Neural cell (in vitro differentiated cells): ENCODE measurements around the gene MAD1L1. TPM values are rescaled to one million over a fixed set of nuclear protein-coding genes. Genes with fewer than 3 reads are reported as not detected.

Experiments used
- H2AFZ ChIP-seq: fragments of 200-600, 300-800 bp; sonication (generic), shearing (Covaris generic); 2 replicates; pipeline ENCODE4 v1.6.0; 2014; ENCODE audit warnings: low read depth, mild to moderate bottlenecking, antibody characterized with exemption, low read length, moderate library complexity
- H3F3A ChIP-seq: fragments of 200-600 bp; shearing (Covaris generic); 2 replicates; pipeline ENCODE4 v1.6.1; 2016; ENCODE audit warnings: mild to moderate bottlenecking, moderate library complexity, mixed read lengths, antibody characterized with exemption, low read length; ENCODE audit not compliant: insufficient read depth, poor library complexity, severe bottlenecking
- H3K27ac ChIP-seq: fragments of 200-600, 300-800 bp; sonication (generic), shearing (Covaris generic); 2 replicates; pipeline ENCODE4 v1.5.1; 2014; ENCODE audit warnings: mild to moderate bottlenecking, low read length, moderate library complexity
- H3K27me3 ChIP-seq: fragments of 300-800, 200-600 bp; sonication (generic), shearing (Covaris generic); 2 replicates; pipeline ENCODE4 v1.6.0; 2014; ENCODE audit warnings: mild to moderate bottlenecking, low read depth, low read length, moderate library complexity; ENCODE audit not compliant: insufficient read depth
- H3K36me3 ChIP-seq: fragments of 300-800, 200-600 bp; sonication (generic), shearing (Covaris generic); 2 replicates; pipeline ENCODE4 v1.5.1; 2014; ENCODE audit warnings: mild to moderate bottlenecking, antibody characterized with exemption, low read length, moderate library complexity; ENCODE audit not compliant: insufficient read depth
- H3K4me2 ChIP-seq: fragments of 300-800, 200-600 bp; sonication (generic), shearing (Covaris generic); 2 replicates; pipeline ENCODE4 v1.6.0; 2014; ENCODE audit warnings: mild to moderate bottlenecking, low read length
- H3K4me3 ChIP-seq: fragments of 300-800, 200-600 bp; sonication (generic), shearing (Covaris generic); 2 replicates; pipeline ENCODE4 v1.5.1; 2014; ENCODE audit warnings: mild to moderate bottlenecking, low read length, moderate library complexity
- H3K79me2 ChIP-seq: fragments of 200-600 bp; shearing (Covaris generic); replicated peaks from 2 replicates; pipeline ENCODE4 v1.6.0; 2014; ENCODE audit warnings: mild to moderate bottlenecking, low read length, moderate library complexity; ENCODE audit not compliant: insufficient read depth
- H3K9ac ChIP-seq: fragments of 300-800, 200-600 bp; sonication (generic), shearing (Covaris generic); 2 replicates; pipeline ENCODE4 v1.6.1; 2016; ENCODE audit warnings: mild to moderate bottlenecking, low read length, mixed read lengths
- H3K9me2 ChIP-seq: fragments of 200-600 bp; shearing (Covaris generic); 2 replicates; pipeline ENCODE4 v1.6.1; 2016; ENCODE audit warnings: mild to moderate bottlenecking, low read length, mixed read lengths; ENCODE audit not compliant: insufficient read depth
- H3K9me3 ChIP-seq: fragments of 200-600, 300-800 bp; sonication (generic), shearing (Covaris generic); 2 replicates; pipeline ENCODE4 v1.6.1; 2016; ENCODE audit warnings: mild to moderate bottlenecking, mixed run types, low read length, moderate library complexity, mixed read lengths
- H4K20me1 ChIP-seq: fragments of 200-600 bp; shearing (Covaris generic); 2 replicates; pipeline ENCODE4 v1.6.1; 2016; ENCODE audit warnings: mild to moderate bottlenecking, mixed run types; ENCODE audit not compliant: insufficient read depth
- EP300 ChIP-seq: fragments of 450-650 bp; conservative IDR thresholded peaks from 2 replicates; pipeline ENCODE4 v1.6.1; 2014; ENCODE audit warnings: antibody characterized with exemption, mild to moderate bottlenecking, moderate library complexity; ENCODE audit not compliant: poor library complexity, severe bottlenecking
- EZH2 ChIP-seq: fragments of 200-600, 300-800 bp; shearing (Covaris generic), sonication (generic); IDR thresholded peaks from 2 replicates; pipeline ENCODE4 v1.6.1; 2014; ENCODE audit warnings: antibody characterized with exemption, low read length, borderline replicate concordance, mild to moderate bottlenecking; ENCODE audit not compliant: insufficient read depth, poor library complexity, severe bottlenecking
- MXI1 ChIP-seq: fragments of 450-650 bp; conservative IDR thresholded peaks from 2 replicates; pipeline ENCODE4 v1.6.1; 2014; ENCODE audit warnings: antibody characterized with exemption, mild to moderate bottlenecking; ENCODE audit not compliant: poor library complexity, severe bottlenecking
- POLR2AphosphoS5 ChIP-seq: IDR thresholded peaks from 2 replicates; pipeline ENCODE4 v1.6.1; 2012
- RAD21 ChIP-seq: fragments of 450-650 bp; conservative IDR thresholded peaks from 2 replicates; pipeline ENCODE4 v1.6.1; 2014; ENCODE audit warnings: antibody characterized with exemption, mild to moderate bottlenecking, moderate library complexity
- REST ChIP-seq: IDR thresholded peaks from 2 replicates; pipeline ENCODE4 v1.6.1; 2012; ENCODE audit warnings: borderline replicate concordance
- SMC3 ChIP-seq: fragments of 450-650 bp; conservative IDR thresholded peaks from 2 replicates; pipeline ENCODE4 v1.6.1; 2014; ENCODE audit warnings: antibody characterized with exemption, mild to moderate bottlenecking, moderate library complexity; ENCODE audit not compliant: poor library complexity
- TAF1 ChIP-seq: IDR thresholded peaks from 2 replicates; pipeline ENCODE4 v1.6.1; 2012; ENCODE audit warnings: low read depth
- polyA plus RNA-seq: library from polyadenylated mRNA; depleted of rRNA; stranded (reverse); fragments of >200 nt; gene quantifications from 2 replicates; pipeline ENCODE4 v1.2.3, GENCODE V29; 2014
- TF ChIP-seq, protein P1 (sequence below): fragments of 450-650 bp; IDR thresholded peaks from 2 replicates; pipeline ENCODE4 v1.5.1; 2014; ENCODE audit warnings: antibody characterized with exemption, mild to moderate bottlenecking, moderate library complexity; ENCODE audit not compliant: poor library complexity, severe bottlenecking

The MAD1L1 gene
- polyA plus RNA-seq, 1 donor from 2014 or later = 31.4 TPM

DNA sequence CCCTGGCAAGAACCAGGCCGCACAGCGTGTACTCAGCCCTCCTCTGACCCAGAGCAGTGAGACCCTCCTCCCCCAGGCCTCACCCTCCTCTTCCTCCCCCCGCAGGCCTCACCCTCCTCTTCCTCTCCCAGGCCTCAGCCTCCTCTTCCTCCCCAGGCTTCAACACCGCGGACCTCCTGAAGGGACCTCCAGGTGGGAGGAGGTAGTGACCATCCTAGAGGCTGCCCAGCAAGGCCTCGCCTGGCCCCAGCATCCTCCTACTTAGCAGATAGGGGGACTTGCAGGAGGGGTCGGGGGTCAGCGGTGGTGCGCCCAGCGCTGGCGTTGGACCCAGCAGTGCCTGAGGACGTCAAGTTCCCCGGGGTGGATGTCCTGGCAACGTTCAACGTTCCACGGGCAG lies 291.9 kb downstream of the MAD1L1 start:
- H4K20me1 ChIP-seq = no peaks in the 10 kb centered on the region
- no peaks in the 10 kb centered on the region for H3F3A ChIP-seq
- H3K36me3 ChIP-seq = no peaks in the 10 kb centered on the region
- no peak overlapping the region for H3K9ac ChIP-seq
- no peak overlapping the region for H3K27ac ChIP-seq
- no peak overlapping the region for H3K4me3 ChIP-seq
- H3K27me3 ChIP-seq = no peaks in the 10 kb centered on the region
- H3K9me3 ChIP-seq = no peaks in the 10 kb centered on the region
- no peaks in the 10 kb centered on the region for H3K9me2 ChIP-seq
- no peak overlapping the region for H3K4me2 ChIP-seq
- H2AFZ ChIP-seq = no peak overlapping the region
- TF ChIP-seq SMC3 = no peak
- no peak for TF ChIP-seq EP300
- no peak for TF ChIP-seq RAD21
- H3K79me2 ChIP-seq = no peaks in the 10 kb centered on the region

DNA sequence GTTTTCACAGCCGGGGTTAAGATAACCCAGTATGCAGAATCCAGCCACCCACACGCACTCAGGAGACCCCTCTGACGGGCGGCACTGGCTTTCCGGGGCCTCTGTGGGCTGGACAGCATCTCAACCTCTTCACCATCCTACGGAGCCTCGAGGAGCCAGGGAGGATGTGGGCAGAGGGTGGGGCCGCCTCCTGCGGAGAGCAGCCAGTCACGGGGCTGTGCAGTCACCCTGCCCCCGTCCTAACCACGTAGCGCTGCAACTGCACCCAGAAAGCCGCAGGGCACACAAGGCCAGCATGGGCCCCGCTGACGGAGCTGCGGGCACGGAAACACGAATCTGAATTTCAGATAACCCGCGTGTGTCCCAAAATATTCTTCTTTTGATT lies 292.4 kb downstream of the MAD1L1 start:
- H4K20me1 ChIP-seq = no peaks in the 10 kb centered on the region
- H3K9me2 ChIP-seq = no peaks in the 10 kb centered on the region
- no peaks in the 10 kb centered on the region for H3K79me2 ChIP-seq
- no peak overlapping the region for H3K27ac ChIP-seq
- no peak overlapping the region for H3K4me2 ChIP-seq
- H3K4me3 ChIP-seq = no peak overlapping the region
- H3K27me3 ChIP-seq = no peaks in the 10 kb centered on the region
- no peaks in the 10 kb centered on the region for H3K36me3 ChIP-seq
- TF ChIP-seq EP300 (no peak), RAD21 (no peak), REST (no peak), TAF1 (no peak), MXI1 (no peak)
- no peak overlapping the region for H2AFZ ChIP-seq
- no peaks in the 10 kb centered on the region for H3K9me3 ChIP-seq
- H3K9ac ChIP-seq = no peak overlapping the region
- no peaks in the 10 kb centered on the region for H3F3A ChIP-seq

DNA sequence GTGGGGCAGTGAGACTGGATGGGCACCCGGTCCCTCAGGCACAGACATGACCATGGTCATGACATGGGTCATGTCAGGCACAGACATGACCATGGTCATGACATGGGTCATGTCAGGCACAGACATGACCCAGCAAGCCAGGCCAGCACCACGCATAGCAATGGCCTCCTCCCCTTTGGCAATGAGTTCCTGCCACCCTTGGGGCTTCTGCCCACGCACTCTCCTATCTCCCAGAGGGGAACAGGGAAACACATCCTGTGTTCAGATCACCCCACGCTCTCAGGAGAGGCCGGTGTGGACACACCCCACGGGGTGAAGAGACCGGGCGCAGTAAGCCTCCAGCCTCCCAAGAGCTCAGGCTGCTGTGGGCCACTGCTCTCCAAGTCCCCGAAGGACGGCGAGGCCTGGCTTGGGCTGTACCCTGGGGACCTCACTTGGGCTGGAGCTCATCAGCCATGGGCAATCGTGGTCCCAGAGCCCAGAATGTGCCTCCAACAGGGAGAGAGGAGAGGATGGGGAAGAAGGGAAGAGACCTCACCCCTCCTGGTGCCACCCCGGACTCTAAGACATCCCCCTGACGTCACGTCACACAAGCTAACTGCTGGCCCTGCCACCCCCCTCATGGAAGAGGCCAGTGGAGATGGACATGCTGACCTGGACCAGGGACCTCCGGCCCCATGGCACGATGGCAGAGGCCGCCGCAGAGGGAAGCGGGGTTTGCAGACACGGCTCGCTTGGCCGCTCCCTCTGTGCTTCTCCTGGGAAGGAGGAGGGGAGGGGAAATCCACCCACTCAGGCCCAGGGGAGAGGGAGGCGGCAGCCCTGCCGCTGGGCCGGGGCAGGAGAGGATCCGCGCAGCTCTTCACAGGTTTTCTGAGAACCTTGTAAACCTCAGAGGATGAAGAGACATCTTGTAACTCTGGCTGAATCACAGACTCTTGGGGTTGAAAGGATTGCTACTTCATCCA lies 293.0 kb downstream of the MAD1L1 start:
- H3F3A ChIP-seq = no peaks in the 10 kb centered on the region
- peaks cover 3% of the 10 kb centered on the region for H3K9me3 ChIP-seq
- no peak overlapping the region for H3K27ac ChIP-seq
- no peaks in the 10 kb centered on the region for H4K20me1 ChIP-seq
- TF ChIP-seq POLR2AphosphoS5 = no peak
- TF ChIP-seq REST = no peak
- no peak for TF ChIP-seq EP300
- no peak for TF ChIP-seq RAD21
- TF ChIP-seq SMC3 = no peak
- TF ChIP-seq, protein P1, sequence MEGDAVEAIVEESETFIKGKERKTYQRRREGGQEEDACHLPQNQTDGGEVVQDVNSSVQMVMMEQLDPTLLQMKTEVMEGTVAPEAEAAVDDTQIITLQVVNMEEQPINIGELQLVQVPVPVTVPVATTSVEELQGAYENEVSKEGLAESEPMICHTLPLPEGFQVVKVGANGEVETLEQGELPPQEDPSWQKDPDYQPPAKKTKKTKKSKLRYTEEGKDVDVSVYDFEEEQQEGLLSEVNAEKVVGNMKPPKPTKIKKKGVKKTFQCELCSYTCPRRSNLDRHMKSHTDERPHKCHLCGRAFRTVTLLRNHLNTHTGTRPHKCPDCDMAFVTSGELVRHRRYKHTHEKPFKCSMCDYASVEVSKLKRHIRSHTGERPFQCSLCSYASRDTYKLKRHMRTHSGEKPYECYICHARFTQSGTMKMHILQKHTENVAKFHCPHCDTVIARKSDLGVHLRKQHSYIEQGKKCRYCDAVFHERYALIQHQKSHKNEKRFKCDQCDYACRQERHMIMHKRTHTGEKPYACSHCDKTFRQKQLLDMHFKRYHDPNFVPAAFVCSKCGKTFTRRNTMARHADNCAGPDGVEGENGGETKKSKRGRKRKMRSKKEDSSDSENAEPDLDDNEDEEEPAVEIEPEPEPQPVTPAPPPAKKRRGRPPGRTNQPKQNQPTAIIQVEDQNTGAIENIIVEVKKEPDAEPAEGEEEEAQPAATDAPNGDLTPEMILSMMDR = no peak
- no peak for TF ChIP-seq MXI1
- TF ChIP-seq EZH2 = no peak
- no peak for TF ChIP-seq TAF1
- no peaks in the 10 kb centered on the region for H3K79me2 ChIP-seq
- H2AFZ ChIP-seq = no peak overlapping the region
- no peaks in the 10 kb centered on the region for H3K36me3 ChIP-seq
- H3K4me3 ChIP-seq = no peak overlapping the region
- H3K4me2 ChIP-seq = no peak overlapping the region
- H3K27me3 ChIP-seq = no peaks in the 10 kb centered on the region
- no peaks in the 10 kb centered on the region for H3K9me2 ChIP-seq
- H3K9ac ChIP-seq = no peak overlapping the region
